GM10266 (cell line): ENCODE results near the gene FYTTD1.
"Not testable (repeated sequence)": the region's sequence is repeated elsewhere in the genome, so short reads cannot be mapped to it uniquely, and the experiment has no call there.

ENCODE experiments used
- DNase-seq: peaks from one replicate; pipeline ENCODE4 v3.0.0; 2012; ENCODE audit errors: extremely low spot score
- TF ChIP-seq, protein P1 (sequence below): IDR thresholded peaks from 2 replicates; pipeline ENCODE4 v1.5.1; 2012; ENCODE audit warnings: mild to moderate bottlenecking, low read depth; ENCODE audit not compliant: control insufficient read depth, insufficient read depth; ENCODE audit errors: missing control alignments

FYTTD1 gene, protein sequence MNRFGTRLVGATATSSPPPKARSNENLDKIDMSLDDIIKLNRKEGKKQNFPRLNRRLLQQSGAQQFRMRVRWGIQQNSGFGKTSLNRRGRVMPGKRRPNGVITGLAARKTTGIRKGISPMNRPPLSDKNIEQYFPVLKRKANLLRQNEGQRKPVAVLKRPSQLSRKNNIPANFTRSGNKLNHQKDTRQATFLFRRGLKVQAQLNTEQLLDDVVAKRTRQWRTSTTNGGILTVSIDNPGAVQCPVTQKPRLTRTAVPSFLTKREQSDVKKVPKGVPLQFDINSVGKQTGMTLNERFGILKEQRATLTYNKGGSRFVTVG

DNA sequence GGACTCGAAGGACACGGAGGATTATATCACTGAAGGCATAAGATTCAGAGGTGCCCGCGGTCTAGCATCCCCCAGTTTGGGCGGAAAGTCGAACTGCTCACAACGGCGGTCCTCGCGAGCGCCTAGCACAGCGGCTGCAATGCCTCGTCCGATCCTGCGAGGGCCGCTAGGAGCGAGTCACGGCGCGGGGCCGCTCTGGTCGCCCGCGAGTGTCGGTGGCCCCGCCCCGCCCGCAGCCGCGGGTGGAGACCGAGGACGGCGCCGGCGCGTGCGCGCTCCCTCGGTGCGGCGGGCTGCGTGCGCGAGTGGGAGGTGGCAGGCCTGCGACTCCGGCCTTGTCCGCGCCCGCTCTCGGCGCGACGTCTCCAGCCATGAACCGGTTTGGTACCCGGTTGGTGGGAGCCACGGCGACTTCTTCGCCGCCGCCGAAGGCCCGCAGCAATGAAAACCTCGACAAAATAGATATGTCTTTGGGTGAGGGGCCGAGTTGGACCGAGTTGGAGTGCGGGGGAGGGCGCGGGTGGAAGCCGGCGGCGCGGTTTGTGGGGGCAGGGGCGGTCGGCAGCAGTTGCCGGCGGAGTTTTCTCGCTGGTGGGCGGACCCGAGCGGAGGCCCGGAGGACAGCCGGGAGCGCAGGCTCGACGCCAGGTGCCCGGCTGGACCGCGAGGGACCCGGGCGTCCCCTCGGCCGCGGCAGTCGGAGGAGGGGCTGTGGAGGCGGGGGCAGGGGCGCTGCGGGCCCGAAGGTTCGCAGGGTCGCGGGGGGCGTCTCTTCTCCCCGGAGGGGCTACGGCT lies at the start of gene FYTTD1:
Gene FYTTD1 (plus strand): TSS at position 283 of the 795 bp plus-strand sequence. CDS start 89 bp downstream, at position 372.
- TF ChIP-seq, protein P1, sequence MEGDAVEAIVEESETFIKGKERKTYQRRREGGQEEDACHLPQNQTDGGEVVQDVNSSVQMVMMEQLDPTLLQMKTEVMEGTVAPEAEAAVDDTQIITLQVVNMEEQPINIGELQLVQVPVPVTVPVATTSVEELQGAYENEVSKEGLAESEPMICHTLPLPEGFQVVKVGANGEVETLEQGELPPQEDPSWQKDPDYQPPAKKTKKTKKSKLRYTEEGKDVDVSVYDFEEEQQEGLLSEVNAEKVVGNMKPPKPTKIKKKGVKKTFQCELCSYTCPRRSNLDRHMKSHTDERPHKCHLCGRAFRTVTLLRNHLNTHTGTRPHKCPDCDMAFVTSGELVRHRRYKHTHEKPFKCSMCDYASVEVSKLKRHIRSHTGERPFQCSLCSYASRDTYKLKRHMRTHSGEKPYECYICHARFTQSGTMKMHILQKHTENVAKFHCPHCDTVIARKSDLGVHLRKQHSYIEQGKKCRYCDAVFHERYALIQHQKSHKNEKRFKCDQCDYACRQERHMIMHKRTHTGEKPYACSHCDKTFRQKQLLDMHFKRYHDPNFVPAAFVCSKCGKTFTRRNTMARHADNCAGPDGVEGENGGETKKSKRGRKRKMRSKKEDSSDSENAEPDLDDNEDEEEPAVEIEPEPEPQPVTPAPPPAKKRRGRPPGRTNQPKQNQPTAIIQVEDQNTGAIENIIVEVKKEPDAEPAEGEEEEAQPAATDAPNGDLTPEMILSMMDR = peak; percentile 97
- peak; percentile 96 for DNase-seq

DNA sequence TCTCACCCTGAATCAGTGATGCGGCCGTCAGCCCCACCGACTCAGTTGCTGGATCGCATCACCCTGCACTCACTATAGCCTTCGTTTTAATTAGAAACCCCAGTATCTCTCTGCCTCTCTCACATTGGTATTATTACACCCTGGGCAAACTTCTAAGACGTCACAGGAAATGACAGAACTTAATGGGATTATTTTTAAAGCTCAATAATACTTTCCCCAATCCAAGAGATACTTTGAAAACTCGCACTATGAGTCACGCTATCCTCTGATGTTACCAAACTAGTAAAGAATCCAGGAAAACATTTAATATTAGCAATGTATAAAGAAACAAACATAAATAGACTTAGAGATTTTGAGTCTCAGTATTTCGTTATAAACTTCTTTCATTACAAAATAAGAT lies 49.6 kb upstream of the FYTTD1 start:
- TF ChIP-seq, protein P1 = no peak
- DNase-seq = no peak

DNA sequence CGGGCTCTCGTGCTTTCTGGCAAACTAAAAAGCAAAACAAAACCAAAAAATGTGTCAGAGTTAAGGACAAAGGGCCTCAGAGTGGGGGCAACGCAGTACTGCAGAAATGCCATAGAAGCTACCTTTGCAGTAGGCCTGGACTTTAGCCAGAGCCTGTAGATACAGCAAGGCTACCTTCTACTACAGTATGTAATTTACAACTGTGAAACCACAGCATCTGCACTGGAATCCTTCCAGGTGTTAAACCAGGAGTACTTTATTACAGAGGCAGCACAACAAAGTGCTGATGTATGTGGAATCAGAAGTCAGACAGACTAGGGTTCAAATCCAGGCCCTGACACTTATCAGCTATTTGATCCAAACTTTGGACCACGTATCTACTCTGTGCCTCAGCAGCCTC lies 47.8 kb upstream of the FYTTD1 start:
- no peak for DNase-seq
- TF ChIP-seq, protein P1 = no peak

DNA sequence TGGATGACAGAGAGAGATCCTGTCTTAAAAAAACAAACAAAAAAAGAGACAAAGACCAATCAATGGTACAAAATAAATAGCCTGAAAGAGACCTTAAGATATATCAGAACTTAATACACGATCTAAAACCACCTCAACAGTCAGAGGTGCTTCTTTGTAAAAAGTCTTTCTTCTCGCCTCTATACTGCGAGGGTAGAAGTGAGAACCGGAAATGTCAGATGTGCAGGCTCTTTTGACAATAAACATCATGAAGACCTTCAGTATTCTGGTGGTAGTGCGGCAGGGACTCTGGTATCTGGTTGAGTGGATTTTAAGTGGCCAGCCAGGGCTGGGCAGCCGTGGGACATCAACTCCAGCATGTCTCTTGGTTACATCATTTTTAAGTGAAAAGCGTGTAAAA lies 43.0 kb upstream of the FYTTD1 start:
- TF ChIP-seq, protein P1 = no peak

DNA sequence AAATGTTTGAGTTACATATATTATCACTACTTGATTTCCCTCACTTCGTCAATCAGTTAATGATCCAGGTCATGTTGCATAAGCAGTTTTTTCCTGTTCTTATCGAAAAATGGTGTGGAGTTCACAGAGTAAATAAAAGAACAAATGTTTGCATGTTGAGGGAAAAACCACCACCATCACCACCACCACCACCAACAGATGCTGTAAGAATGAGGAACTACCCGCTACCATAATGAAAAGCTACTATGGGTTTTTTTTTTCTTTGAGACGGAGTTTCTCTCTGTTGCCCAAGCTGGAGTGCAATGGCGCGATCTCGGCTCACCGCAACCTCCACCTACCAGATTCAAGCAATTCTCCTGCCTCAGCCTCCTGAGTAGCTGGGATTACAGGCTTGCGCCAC lies 40.5 kb upstream of the FYTTD1 start:
- no peak for DNase-seq
- TF ChIP-seq, protein P1 = no peak

More for the DNA sequence above, 43.0 kb upstream of the FYTTD1 start:
- no peak for DNase-seq

DNA sequence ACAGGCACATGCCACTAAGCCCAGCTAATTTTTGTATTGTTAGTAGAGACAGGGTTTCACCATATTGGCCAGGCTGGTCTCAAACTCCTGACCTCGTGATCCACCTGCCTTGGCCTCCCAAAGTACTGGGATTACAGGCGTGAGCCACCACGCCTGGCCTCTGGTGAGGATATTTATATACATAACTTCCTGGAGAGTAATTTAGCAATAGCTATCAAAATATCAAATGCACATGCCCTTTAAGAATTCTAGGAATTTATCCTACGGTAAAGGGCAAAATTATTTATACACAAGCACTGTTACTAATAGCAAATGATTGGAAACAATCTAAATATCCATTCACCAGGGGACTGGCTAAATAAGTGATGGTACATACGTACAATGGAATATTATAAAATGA lies 38.7 kb upstream of the FYTTD1 start:
- not testable (repeated sequence) for DNase-seq

DNA sequence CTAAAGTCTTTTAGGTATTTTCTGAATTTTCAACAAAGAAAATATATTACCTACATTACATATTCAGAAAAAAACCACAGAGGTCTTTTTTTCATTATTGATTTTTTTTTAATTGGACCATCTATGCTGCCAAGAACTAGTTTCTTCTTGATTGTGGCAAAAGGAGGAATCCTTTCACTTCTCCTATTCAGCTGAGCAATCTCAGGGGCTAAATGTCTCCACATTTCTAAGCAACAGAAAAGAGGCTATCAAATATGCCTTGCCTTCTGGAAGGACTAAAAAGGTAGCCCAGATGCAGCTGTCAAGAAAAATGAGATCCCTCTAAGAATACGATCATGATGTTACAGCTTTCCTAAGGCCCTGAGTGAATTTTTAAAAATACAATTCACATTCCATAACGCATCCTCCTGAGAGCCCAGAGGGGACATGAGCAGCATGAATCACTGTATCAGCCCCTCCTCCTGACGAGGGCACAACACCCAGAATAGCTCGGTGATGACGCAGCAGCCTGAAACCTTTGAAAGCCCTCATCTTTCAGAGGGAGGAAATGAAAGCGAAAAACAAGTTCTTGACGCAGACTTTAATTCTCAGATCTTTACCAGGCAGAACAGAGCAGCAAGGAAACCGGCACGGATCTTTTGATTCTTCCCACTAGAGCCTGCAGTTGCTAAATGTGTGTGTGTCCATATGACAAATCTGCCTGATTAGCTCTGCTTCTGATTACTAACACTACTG lies 37.5 kb upstream of the FYTTD1 start:
- TF ChIP-seq, protein P1 = no peak
- DNase-seq = peak; percentile 81
